H9 (cell line): ENCODE data around the gene GYG2. TPM values are rescaled to one million over a fixed set of nuclear protein-coding genes. Genes with fewer than 3 reads are reported as not detected.

ENCODE experiments used
- DNase-seq: peaks from one replicate; pipeline ENCODE4 v3.0.0-alpha.2; 2017
- H2AFZ ChIP-seq: one replicate; pipeline ENCODE4 v1.6.1; 2013; ENCODE audit warnings: mild to moderate bottlenecking, low read length, control low read depth, moderate library complexity
- H2AK5ac ChIP-seq: 2 replicates; pipeline ENCODE4 v1.6.1; 2013; ENCODE audit warnings: low read length, control low read depth, mixed read lengths; ENCODE audit not compliant: insufficient read length
- H2BK120ac ChIP-seq: one replicate; pipeline ENCODE4 v1.6.1; 2013; ENCODE audit warnings: low read depth, mild to moderate bottlenecking, low read length, control low read depth, inconsistent platforms; ENCODE audit not compliant: poor library complexity, severe bottlenecking
- H2BK12ac ChIP-seq: 2 replicates; pipeline ENCODE4 v1.6.1; 2013; ENCODE audit warnings: low read length, control low read depth, mixed read lengths, low read depth; ENCODE audit not compliant: insufficient read length
- H2BK15ac ChIP-seq: 2 replicates; pipeline ENCODE4 v1.6.1; 2013; ENCODE audit warnings: low read depth, low read length, control low read depth
- H2BK20ac ChIP-seq: one replicate; pipeline ENCODE4 v1.6.1; 2013; ENCODE audit warnings: low read depth, mild to moderate bottlenecking, low read length, control low read depth, inconsistent platforms; ENCODE audit not compliant: poor library complexity, severe bottlenecking
- H2BK5ac ChIP-seq: 2 replicates; pipeline ENCODE4 v1.6.1; 2013; ENCODE audit warnings: low read length, control low read depth, mixed read lengths; ENCODE audit not compliant: insufficient read length
- H3K14ac ChIP-seq: 2 replicates; pipeline ENCODE4 v1.6.1; 2013; ENCODE audit warnings: low read length, control low read depth; ENCODE audit not compliant: insufficient read depth
- H3K18ac ChIP-seq: 2 replicates; pipeline ENCODE4 v1.6.1; 2013; ENCODE audit warnings: low read depth, mild to moderate bottlenecking, mixed read lengths, low read length, control low read depth; ENCODE audit not compliant: insufficient read length
- H3K23ac ChIP-seq: 2 replicates; pipeline ENCODE4 v1.6.1; 2013; ENCODE audit warnings: low read length, control low read depth, mixed read lengths, low read depth; ENCODE audit not compliant: insufficient read length
- H3K23me2 ChIP-seq: 2 replicates; pipeline ENCODE4 v1.6.1; 2013; ENCODE audit warnings: low read depth, mild to moderate bottlenecking, mixed read lengths, low read length, control low read depth; ENCODE audit not compliant: insufficient read length, poor library complexity, severe bottlenecking
- H3K27ac ChIP-seq: 2 replicates; pipeline ENCODE4 v1.5.1; 2013; ENCODE audit warnings: low read length, control low read depth, mixed read lengths, low read depth; ENCODE audit not compliant: insufficient read length
- H3K27me3 ChIP-seq: 2 replicates; pipeline ENCODE4 v1.6.1; 2013; ENCODE audit warnings: low read length, control low read depth, inconsistent platforms; ENCODE audit not compliant: insufficient read depth
- H3K4ac ChIP-seq: 2 replicates; pipeline ENCODE4 v1.6.1; 2013; ENCODE audit warnings: low read depth, mild to moderate bottlenecking, control low read depth, inconsistent platforms, low read length, moderate library complexity
- H3K4me1 ChIP-seq: 2 replicates; pipeline ENCODE4 v1.6.1; 2013; ENCODE audit warnings: low read length, control low read depth, inconsistent platforms; ENCODE audit not compliant: insufficient read depth
- H3K4me2 ChIP-seq: 2 replicates; pipeline ENCODE4 v1.6.1; 2013; ENCODE audit warnings: low read length, control low read depth, mixed read lengths; ENCODE audit not compliant: insufficient read length, insufficient read depth
- H3K56ac ChIP-seq: 2 replicates; pipeline ENCODE4 v1.6.1; 2013; ENCODE audit warnings: low read depth, mild to moderate bottlenecking, mixed read lengths, low read length, control low read depth; ENCODE audit not compliant: insufficient read length
- H3K79me1 ChIP-seq: 2 replicates; pipeline ENCODE4 v1.6.1; 2013; ENCODE audit warnings: low read depth, mild to moderate bottlenecking, moderate library complexity, low read length, control low read depth, inconsistent platforms; ENCODE audit not compliant: insufficient read depth, poor library complexity, severe bottlenecking
- H3K79me2 ChIP-seq: 2 replicates; pipeline ENCODE4 v1.6.1; 2013; ENCODE audit warnings: low read length, control low read depth, inconsistent platforms; ENCODE audit not compliant: insufficient read depth
- H3K9ac ChIP-seq: 2 replicates; pipeline ENCODE4 v1.6.1; 2013; ENCODE audit warnings: low read length, control low read depth, mixed read lengths; ENCODE audit not compliant: insufficient read length; ENCODE audit errors: extremely low read depth
- H3K9me3 ChIP-seq: one replicate; pipeline ENCODE4 v1.6.1; 2013; ENCODE audit warnings: low read depth, low read length, inconsistent platforms; ENCODE audit not compliant: control insufficient read depth
- H3T11ph ChIP-seq: one replicate; pipeline ENCODE4 v1.6.1; 2013; ENCODE audit warnings: mild to moderate bottlenecking, low read length, control low read depth, inconsistent platforms
- H4K20me1 ChIP-seq: one replicate; pipeline ENCODE4 v1.6.1; 2013; ENCODE audit not compliant: control insufficient read depth, insufficient read length, insufficient read depth
- H4K5ac ChIP-seq: 2 replicates; pipeline ENCODE4 v1.6.1; 2013; ENCODE audit warnings: low read depth, mild to moderate bottlenecking, mixed read lengths, low read length, control low read depth; ENCODE audit not compliant: insufficient read length
- H4K8ac ChIP-seq: replicated peaks from 2 replicates; pipeline ENCODE4 v1.6.1; 2013; ENCODE audit warnings: low read length, control low read depth, mixed read lengths, low read depth; ENCODE audit not compliant: insufficient read length
- H4K91ac ChIP-seq: 2 replicates; pipeline ENCODE4 v1.6.1; 2013; ENCODE audit warnings: low read depth, mild to moderate bottlenecking, moderate library complexity, mixed read lengths, low read length, control low read depth; ENCODE audit not compliant: insufficient read length
- H3K27ac Mint-ChIP-seq, 3 experiments: 2 replicates in 2 of 3; 3 replicates in 1 of 3; pipeline ENCODE4 v1.8.0; 2020 to 2021; ENCODE audit warnings: mixed read lengths in 3 of 3, mild to moderate bottlenecking in 1 of 3, moderate library complexity in 1 of 3
- H3K27me3 Mint-ChIP-seq: 2 replicates; pipeline ENCODE4 v1.8.0; 2021; ENCODE audit warnings: low read depth, mild to moderate bottlenecking, moderate library complexity, mixed read lengths
- H3K36me3 Mint-ChIP-seq, 3 experiments: 2 replicates in 2 of 3; 3 replicates in 1 of 3; pipeline ENCODE4 v1.8.0; 2020 to 2021; ENCODE audit warnings: low read depth in 3 of 3, mixed read lengths in 3 of 3; ENCODE audit not compliant: insufficient read depth in 1 of 3
- H3K4me1 Mint-ChIP-seq, 2 experiments: 2 replicates each; pipeline ENCODE4 v1.8.0; 2020; ENCODE audit warnings: mixed read lengths in 2 of 2
- H3K4me3 Mint-ChIP-seq, 2 experiments: 2 replicates in 1 of 2; 3 replicates in 1 of 2; pipeline ENCODE4 v1.8.0; 2020 to 2021; ENCODE audit warnings: mild to moderate bottlenecking in 2 of 2, mixed read lengths in 2 of 2, moderate library complexity in 1 of 2
- H3K9me3 Mint-ChIP-seq, 2 experiments: 2 replicates in 1 of 2; 3 replicates in 1 of 2; pipeline ENCODE4 v1.8.0; 2020; ENCODE audit warnings: mild to moderate bottlenecking in 2 of 2, mixed read lengths in 2 of 2, moderate library complexity in 1 of 2
- WGBS: extraction: QIAGEN DNeasy Blood & Tissue Kit; methylation state at CpG from one replicate; pipeline ENCODE4 v1.1.7; 2013; ENCODE audit warnings: missing lambda C conversion rate, low lambda C conversion rate, mixed read lengths; ENCODE audit not compliant: insufficient read length; ENCODE audit errors: extremely low coverage; 5-methylcytosine and 5-hydroxymethylcytosine counted together
- total RNA-seq: library from RNA; stranded (reverse); gene quantifications from 2 replicates; pipeline ENCODE4 v1.2.1, GENCODE V29; 2021
- TF ChIP-seq, protein P1 (sequence below): fragments of 200-600 bp; sonication (generic); conservative IDR thresholded peaks from 3 replicates; pipeline ENCODE4 v1.8.0; 2021; ENCODE audit warnings: antibody characterized with exemption, mild to moderate bottlenecking

Gene GYG2
- total RNA-seq, 1 experiment from 2014 or later = 95.9 TPM

DNA sequence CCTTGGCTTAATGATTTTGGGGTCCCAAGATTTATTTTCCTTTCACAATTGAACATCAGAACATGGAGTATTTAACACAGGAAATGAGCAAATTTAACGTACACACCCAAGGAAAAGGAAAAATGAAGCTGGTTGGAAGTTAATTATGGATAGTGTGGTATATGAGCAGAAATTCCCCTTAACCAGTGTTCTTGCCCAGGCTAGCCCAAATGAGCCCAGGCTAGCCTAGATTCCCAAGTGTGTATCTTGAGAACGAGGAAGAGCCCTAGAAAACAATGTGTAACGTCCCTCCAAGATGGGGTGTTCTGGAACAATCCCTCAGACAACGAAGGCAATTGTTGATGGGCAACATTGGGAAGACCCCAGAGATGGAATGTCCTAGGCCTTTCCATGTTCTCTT, 43.2 kb upstream of the GYG2 start:
- H3K27ac Mint-ChIP-seq = peak overlapping the region in 1 of 3 experiments; percentile 18; a peak in 1 of 7 replicates
- Histone ChIP-seq H3K27ac (no peak overlapping the region), H3K14ac (no peak overlapping the region), H2BK5ac (no peak overlapping the region), H3T11ph (no peak overlapping the region), H3K4me1 (peaks cover 5% of the 10 kb centered on the region; the same call in 1 of the 2 replicates), H3K23me2 (no peaks in the 10 kb centered on the region), H3K79me1 (no peaks in the 10 kb centered on the region), H3K18ac (no peak overlapping the region), H4K5ac (no peak overlapping the region), H3K27me3 (no peaks in the 10 kb centered on the region), H4K8ac (no peak overlapping the region), H3K9ac (no peak overlapping the region), H2BK15ac (no peak overlapping the region), H2BK20ac (no peak overlapping the region), H2AK5ac (no peak overlapping the region), H4K20me1 (no peaks in the 10 kb centered on the region), H3K79me2 (no peaks in the 10 kb centered on the region), H3K56ac (no peak overlapping the region), H3K4ac (no peak overlapping the region), H3K9me3 (no peaks in the 10 kb centered on the region), H2BK12ac (no peak overlapping the region), H3K23ac (no peak overlapping the region), H3K4me2 (no peak overlapping the region), H2BK120ac (no peak overlapping the region), H2AFZ (no peak overlapping the region), H4K91ac (no peak overlapping the region)
- TF ChIP-seq, protein P1, sequence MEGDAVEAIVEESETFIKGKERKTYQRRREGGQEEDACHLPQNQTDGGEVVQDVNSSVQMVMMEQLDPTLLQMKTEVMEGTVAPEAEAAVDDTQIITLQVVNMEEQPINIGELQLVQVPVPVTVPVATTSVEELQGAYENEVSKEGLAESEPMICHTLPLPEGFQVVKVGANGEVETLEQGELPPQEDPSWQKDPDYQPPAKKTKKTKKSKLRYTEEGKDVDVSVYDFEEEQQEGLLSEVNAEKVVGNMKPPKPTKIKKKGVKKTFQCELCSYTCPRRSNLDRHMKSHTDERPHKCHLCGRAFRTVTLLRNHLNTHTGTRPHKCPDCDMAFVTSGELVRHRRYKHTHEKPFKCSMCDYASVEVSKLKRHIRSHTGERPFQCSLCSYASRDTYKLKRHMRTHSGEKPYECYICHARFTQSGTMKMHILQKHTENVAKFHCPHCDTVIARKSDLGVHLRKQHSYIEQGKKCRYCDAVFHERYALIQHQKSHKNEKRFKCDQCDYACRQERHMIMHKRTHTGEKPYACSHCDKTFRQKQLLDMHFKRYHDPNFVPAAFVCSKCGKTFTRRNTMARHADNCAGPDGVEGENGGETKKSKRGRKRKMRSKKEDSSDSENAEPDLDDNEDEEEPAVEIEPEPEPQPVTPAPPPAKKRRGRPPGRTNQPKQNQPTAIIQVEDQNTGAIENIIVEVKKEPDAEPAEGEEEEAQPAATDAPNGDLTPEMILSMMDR = no peak
- no peaks in the 10 kb centered on the region; a peak in 1 of 5 replicates for H3K9me3 Mint-ChIP-seq
- WGBS = no CpG with 5 or more reads among the region's 4 CpGs
- no peak for DNase-seq
- H3K36me3 Mint-ChIP-seq = peaks cover 0 to 2% (median 0%) of the 10 kb centered on the region in 3 experiments; a peak in 1 of 7 replicates
- H3K4me1 Mint-ChIP-seq = peaks cover 48 to 53% of the 10 kb centered on the region in 2 experiments
- H3K4me3 Mint-ChIP-seq = no peak overlapping the region
- no peaks in the 10 kb centered on the region; the same call in 1 of the 2 replicates for H3K27me3 Mint-ChIP-seq
